GM12875 (cell line): ENCODE results near the gene CCDC30.
A peak's percentile ranks its signal among the peaks of the same experiment; 100 is the strongest.

Source experiments
- H3K4me3 ChIP-seq: one replicate; pipeline ENCODE4 v1.5.1; 2011; ENCODE audit warnings: low read depth, low read length, control low read depth
- CTCF ChIP-seq: IDR thresholded peaks from 2 replicates; pipeline ENCODE4 v1.5.1; 2011; ENCODE audit warnings: low read depth, mild to moderate bottlenecking, control low read depth, inconsistent platforms, low read length, moderate library complexity, borderline replicate concordance; ENCODE audit not compliant: insufficient read depth

CCDC30 gene

DNA sequence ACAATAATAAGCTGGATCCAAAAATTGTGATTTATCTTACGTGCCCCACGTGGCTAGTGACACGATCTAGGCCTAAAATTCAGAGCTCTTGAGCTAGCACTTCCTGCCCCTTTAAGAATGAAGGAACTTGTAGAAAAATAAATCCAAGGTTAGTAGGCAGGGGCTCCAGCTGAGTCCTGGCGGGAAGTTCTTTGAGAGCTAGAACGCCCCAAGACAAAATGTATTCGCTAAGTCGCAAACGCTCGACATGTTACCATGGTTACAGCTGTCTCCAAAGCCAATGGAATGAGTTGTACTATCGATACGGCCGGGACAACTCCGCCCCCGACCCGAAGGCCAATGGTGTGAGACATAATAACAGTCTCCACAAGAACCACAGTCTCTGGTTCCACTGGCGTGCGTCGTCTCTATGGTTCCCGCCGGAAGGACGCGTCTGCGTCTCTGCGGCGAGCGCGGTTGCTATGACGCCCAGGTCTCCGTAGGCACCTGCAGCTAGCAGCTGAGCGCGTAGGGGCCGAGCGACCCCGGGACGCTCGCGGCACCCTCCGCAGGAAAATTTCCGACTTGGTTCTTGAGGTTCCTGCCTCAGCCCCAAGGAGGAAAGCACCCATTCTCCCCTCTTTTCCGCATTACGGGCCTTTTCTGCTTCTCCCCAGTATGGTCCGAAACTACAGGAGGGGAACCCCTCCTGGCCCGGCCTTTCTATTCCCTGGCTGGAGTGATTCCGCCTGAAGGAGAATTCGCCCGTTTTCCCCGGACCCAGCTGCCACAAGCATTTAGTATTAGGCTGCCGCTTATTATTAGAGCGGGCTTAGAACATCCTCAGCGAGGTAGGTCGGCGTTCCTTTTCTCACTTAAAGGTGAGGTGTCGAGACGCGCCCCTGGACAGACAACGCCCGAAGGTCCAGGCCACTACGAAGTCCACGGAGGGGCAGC is at the start of gene CCDC30:
Gene CCDC30, plus strand, starts transcription at position 459 of the 936 bp plus-strand sequence. CDS start 17,266 bp downstream, outside the sequence.
- no peak for TF ChIP-seq CTCF
- H3K4me3 ChIP-seq, result peak within 1 kb of the TSS; percentile 52

GRCh38 chr1:42414551-42415496 is 48.3 kb upstream of the CCDC30 start:
- TF ChIP-seq CTCF, result no peak
- H3K4me3 ChIP-seq, result no peak overlapping the region

DNA sequence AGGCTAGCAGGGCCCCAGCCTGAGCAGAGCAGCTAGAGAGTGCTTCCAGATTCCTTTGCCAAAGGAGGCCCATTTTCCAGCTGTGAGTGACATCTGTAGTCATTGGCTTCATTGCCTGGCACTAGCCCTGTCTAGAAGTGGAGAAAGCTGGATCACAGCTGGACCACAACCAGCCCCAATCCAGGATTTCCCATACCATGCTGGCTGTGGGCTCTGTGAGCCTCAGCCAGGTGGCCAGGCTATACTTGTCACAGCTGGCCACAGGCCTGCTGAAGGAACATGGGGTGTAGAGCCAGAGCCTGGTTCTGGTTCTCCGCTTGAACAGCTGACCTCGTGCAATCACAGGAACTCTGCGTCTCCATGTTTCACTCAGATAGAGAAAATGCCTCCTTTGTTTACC is 45.9 kb upstream of the CCDC30 start:
- TF ChIP-seq CTCF, result no peak
- H3K4me3 ChIP-seq, result no peak overlapping the region

DNA sequence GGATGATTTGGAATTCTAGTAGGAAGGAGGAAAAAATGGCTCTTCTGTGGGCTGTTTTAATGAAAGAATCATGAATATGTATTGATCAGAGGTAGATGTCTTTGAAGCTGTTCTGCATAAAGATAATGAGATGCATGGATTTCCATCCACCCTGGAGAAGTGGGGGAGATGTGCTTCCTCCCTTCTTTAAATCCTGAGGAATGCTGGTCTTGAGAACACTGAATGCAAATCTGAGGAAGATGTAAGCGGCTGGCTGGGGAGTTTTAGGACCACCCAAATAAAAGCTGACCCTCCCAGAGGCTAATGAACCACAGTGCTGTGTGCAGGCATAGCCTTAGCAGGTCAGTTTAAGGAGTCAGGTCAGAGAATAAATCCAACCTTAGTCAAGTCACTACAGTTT is 44.6 kb upstream of the CCDC30 start:
- TF ChIP-seq CTCF, result no peak
- no peak overlapping the region for H3K4me3 ChIP-seq

- TF ChIP-seq CTCF, result no peak
- no peak overlapping the region for H3K4me3 ChIP-seq
Measured at GRCh38 chr1:42419126-42419821, 43.8 kb upstream of the CCDC30 start.

GRCh38 chr1:42420121-42420520 is 43.0 kb upstream of the CCDC30 start:
- TF ChIP-seq CTCF, result no peak
- no peak overlapping the region for H3K4me3 ChIP-seq
